Measurements from ENCODE around the gene KCNN1. TPM values are rescaled to one million over a fixed set of nuclear protein-coding genes. Genes with fewer than 3 reads are reported as not detected.

The KCNN1 gene
- total and polyA plus RNA-seq, 9 of the 15 experiments (the other 6 are each of a cell fraction or from before 2014, with no cell fraction given): 0.01 to 6.2 (median 0.72) TPM

GRCh38 chr19:17932485-17933338 is 34.2 kb upstream of the KCNN1 start, which contains the start of gene CCDC124 (continued):
- TF ChIP-seq, protein P1, sequence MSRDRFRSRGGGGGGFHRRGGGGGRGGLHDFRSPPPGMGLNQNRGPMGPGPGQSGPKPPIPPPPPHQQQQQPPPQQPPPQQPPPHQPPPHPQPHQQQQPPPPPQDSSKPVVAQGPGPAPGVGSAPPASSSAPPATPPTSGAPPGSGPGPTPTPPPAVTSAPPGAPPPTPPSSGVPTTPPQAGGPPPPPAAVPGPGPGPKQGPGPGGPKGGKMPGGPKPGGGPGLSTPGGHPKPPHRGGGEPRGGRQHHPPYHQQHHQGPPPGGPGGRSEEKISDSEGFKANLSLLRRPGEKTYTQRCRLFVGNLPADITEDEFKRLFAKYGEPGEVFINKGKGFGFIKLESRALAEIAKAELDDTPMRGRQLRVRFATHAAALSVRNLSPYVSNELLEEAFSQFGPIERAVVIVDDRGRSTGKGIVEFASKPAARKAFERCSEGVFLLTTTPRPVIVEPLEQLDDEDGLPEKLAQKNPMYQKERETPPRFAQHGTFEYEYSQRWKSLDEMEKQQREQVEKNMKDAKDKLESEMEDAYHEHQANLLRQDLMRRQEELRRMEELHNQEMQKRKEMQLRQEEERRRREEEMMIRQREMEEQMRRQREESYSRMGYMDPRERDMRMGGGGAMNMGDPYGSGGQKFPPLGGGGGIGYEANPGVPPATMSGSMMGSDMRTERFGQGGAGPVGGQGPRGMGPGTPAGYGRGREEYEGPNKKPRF (IDR thresholded peaks at IDR 0.05; ENCODE audit: low read depth, low read length): no peak
- TF ChIP-seq, protein P2, sequence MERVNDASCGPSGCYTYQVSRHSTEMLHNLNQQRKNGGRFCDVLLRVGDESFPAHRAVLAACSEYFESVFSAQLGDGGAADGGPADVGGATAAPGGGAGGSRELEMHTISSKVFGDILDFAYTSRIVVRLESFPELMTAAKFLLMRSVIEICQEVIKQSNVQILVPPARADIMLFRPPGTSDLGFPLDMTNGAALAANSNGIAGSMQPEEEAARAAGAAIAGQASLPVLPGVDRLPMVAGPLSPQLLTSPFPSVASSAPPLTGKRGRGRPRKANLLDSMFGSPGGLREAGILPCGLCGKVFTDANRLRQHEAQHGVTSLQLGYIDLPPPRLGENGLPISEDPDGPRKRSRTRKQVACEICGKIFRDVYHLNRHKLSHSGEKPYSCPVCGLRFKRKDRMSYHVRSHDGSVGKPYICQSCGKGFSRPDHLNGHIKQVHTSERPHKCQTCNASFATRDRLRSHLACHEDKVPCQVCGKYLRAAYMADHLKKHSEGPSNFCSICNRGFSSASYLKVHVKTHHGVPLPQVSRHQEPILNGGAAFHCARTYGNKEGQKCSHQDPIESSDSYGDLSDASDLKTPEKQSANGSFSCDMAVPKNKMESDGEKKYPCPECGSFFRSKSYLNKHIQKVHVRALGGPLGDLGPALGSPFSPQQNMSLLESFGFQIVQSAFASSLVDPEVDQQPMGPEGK (CRISPR knock-in tag; IDR thresholded peaks at IDR 0.05; ENCODE audit: borderline replicate concordance): no peak
- peak; percentile 100 for TF ChIP-seq YY1 (IDR thresholded peaks at IDR 0.05; ENCODE audit: borderline replicate concordance in 1 of 3, control insufficient read depth in 1 of 3, extremely low read depth in 1 of 3, insufficient read depth in 3 of 3, insufficient read length in 1 of 3, insufficient replicate concordance in 2 of 3, low read depth in 1 of 3, low read length in 2 of 3)
- TF ChIP-seq ZNF347 (CRISPR knock-in tag; IDR thresholded peaks at IDR 0.05; ENCODE audit: low read depth): no peak
- no peak for TF ChIP-seq BDP1 (IDR thresholded peaks at IDR 0.05; ENCODE audit: insufficient read depth, insufficient read length)
- TF ChIP-seq ZKSCAN1 (IDR thresholded peaks at IDR 0.05; ENCODE audit: low read depth, low read length): peak; percentile 62; the same call in 1 of the 2 replicates
- no peak for TF ChIP-seq ZEB2 (IDR thresholded peaks at IDR 0.05)
- no peak for TF ChIP-seq SMARCA4 (IDR thresholded peaks at IDR 0.05)
- peak; percentile 90 for TF ChIP-seq FOXP1 (CRISPR knock-in tag; IDR thresholded peaks at IDR 0.05)
- no peak for TF ChIP-seq NR2F6 (CRISPR knock-in tag; IDR thresholded peaks at IDR 0.05)
- TF ChIP-seq, protein P3, sequence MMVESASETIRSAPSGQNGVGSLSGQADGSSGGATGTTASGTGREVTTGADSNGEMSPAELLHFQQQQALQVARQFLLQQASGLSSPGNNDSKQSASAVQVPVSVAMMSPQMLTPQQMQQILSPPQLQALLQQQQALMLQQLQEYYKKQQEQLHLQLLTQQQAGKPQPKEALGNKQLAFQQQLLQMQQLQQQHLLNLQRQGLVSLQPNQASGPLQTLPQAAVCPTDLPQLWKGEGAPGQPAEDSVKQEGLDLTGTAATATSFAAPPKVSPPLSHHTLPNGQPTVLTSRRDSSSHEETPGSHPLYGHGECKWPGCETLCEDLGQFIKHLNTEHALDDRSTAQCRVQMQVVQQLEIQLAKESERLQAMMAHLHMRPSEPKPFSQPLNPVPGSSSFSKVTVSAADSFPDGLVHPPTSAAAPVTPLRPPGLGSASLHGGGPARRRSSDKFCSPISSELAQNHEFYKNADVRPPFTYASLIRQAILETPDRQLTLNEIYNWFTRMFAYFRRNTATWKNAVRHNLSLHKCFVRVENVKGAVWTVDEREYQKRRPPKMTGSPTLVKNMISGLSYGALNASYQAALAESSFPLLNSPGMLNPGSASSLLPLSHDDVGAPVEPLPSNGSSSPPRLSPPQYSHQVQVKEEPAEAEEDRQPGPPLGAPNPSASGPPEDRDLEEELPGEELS (CRISPR knock-in tag; IDR thresholded peaks at IDR 0.05; ENCODE audit: borderline replicate concordance): no peak
- peak; percentile 99 for TF ChIP-seq NBN (IDR thresholded peaks at IDR 0.05; ENCODE audit: low read depth)
- no peak for TF ChIP-seq MCM7 (IDR thresholded peaks at IDR 0.05)
- TF ChIP-seq, protein P4, sequence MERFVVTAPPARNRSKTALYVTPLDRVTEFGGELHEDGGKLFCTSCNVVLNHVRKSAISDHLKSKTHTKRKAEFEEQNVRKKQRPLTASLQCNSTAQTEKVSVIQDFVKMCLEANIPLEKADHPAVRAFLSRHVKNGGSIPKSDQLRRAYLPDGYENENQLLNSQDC (CRISPR knock-in tag; IDR thresholded peaks at IDR 0.05): no peak
- peak; percentile 97 for TF ChIP-seq MXD1 (CRISPR knock-in tag; IDR thresholded peaks at IDR 0.05; ENCODE audit: borderline replicate concordance, poor library complexity, severe bottlenecking)
- TF ChIP-seq HEY1 (CRISPR knock-in tag; IDR thresholded peaks at IDR 0.05; ENCODE audit: borderline replicate concordance): no peak
- TF ChIP-seq, protein P5, sequence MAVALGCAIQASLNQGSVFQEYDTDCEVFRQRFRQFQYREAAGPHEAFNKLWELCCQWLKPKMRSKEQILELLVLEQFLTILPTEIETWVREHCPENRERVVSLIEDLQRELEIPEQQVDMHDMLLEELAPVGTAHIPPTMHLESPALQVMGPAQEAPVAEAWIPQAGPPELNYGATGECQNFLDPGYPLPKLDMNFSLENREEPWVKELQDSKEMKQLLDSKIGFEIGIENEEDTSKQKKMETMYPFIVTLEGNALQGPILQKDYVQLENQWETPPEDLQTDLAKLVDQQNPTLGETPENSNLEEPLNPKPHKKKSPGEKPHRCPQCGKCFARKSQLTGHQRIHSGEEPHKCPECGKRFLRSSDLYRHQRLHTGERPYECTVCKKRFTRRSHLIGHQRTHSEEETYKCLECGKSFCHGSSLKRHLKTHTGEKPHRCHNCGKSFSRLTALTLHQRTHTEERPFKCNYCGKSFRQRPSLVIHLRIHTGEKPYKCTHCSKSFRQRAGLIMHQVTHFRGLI (CRISPR knock-in tag; IDR thresholded peaks at IDR 0.05): peak; percentile 80
- no peak for TF ChIP-seq NELFE (IDR thresholded peaks at IDR 0.05; ENCODE audit: insufficient read depth, insufficient read length)

Data from K562 (cell line).